ENCODE measurements around the gene TBC1D22A. TPM values are rescaled to one million over a fixed set of nuclear protein-coding genes. Genes with fewer than 3 reads are reported as not detected.
"Not testable (repeated sequence)": the region's sequence is repeated elsewhere in the genome, so short reads cannot be mapped to it uniquely, and the experiment has no call there.

Gene TBC1D22A
- total RNA-seq, 4 donors from 2014 or later = 31.2 to 111 (median 41.8) TPM

DNA sequence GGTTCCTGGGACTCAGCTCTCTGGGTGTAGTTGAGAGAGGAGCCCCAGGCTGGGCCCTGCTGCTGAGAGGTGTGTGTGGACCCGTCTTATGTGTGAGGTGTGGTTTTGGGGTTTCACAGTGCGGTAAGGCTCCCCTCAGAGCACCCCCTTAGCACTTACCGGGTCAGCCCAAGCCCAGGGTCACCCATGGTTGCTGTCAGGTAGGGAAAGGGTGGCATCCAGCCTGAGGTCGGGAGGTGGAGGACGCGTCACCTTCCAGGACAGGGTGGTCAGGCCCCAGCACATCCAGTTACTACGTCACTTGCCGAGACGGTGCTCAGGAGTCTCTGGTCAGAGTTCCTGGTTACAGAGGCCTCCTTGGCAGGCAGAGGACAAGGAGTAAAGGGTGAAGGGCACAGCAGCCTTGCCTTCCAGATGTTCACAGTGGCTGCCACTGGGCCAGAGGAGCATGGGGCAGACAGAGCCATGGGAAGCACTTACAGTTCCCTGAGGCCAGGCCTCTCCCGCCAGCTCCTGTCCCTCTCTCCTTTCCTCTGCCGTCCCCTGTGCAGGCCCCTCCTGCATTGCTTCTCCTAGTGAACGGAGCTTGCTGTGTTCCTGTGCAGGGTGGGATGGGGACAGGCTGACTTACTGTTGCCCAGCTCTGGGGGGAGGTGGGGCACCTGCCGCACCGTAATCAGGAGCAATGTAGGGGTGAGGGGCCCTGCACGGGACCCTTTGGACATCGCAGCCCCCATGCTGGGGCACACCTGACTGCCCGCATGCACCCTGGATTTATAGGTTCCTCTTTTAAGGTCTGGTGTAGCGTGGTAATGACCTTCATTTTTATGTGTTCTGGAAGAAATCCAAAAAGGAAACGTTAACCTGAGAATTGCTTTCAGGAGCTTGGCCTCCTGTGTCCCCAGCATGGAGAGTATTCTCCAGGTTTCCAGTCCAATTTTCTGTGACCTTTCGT, 285.9 kb downstream of the TBC1D22A start:
- Histone ChIP-seq H3K4me3 (no peak overlapping the region), H3K27me3 (no peaks in the 10 kb centered on the region), H3K27ac (no peak overlapping the region), H3K4me1 (peaks cover 6 to 30% (median 17%) of the 10 kb centered on the region in 4 donors), H3K36me3 (no peaks in the 10 kb centered on the region), H3K9me3 (no peaks in the 10 kb centered on the region)
- in situ Hi-C loops (cut with MboI; ENCODE audit: low pct_ligation_motif_present in 1 of 4, low pct_unique_long_range_greater_than_20kb in 1 of 4, low sequenced_read_pairs in 3 of 4) (no loop called here), intact Hi-C loops (cut with DNase I; ENCODE audit: low total_unique reads) (no loop called here)
- no peak for DNase-seq
- TF ChIP-seq POLR2AphosphoS5 (IDR thresholded peaks at IDR 0.05) (no peak), POLR2A (IDR thresholded peaks at IDR 0.05) (no peak), EP300 (IDR thresholded peaks at IDR 0.05; ENCODE audit: low read depth) (no peak)
- TF ChIP-seq, protein P1, sequence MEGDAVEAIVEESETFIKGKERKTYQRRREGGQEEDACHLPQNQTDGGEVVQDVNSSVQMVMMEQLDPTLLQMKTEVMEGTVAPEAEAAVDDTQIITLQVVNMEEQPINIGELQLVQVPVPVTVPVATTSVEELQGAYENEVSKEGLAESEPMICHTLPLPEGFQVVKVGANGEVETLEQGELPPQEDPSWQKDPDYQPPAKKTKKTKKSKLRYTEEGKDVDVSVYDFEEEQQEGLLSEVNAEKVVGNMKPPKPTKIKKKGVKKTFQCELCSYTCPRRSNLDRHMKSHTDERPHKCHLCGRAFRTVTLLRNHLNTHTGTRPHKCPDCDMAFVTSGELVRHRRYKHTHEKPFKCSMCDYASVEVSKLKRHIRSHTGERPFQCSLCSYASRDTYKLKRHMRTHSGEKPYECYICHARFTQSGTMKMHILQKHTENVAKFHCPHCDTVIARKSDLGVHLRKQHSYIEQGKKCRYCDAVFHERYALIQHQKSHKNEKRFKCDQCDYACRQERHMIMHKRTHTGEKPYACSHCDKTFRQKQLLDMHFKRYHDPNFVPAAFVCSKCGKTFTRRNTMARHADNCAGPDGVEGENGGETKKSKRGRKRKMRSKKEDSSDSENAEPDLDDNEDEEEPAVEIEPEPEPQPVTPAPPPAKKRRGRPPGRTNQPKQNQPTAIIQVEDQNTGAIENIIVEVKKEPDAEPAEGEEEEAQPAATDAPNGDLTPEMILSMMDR (IDR thresholded peaks at IDR 0.05) = no peak
- WGBS, 2 donors (ENCODE audit: low coverage in 1 of 2) = 60 to 70% methylated on average over 1 to 20 of the region's 20 CpGs

- in situ Hi-C loops (cut with MboI; ENCODE audit: low pct_ligation_motif_present in 1 of 4, low pct_unique_long_range_greater_than_20kb in 1 of 4, low sequenced_read_pairs in 3 of 4) = no loop called here
- Histone ChIP-seq H3K27me3 (no peaks in the 10 kb centered on the region), H3K36me3 (no peaks in the 10 kb centered on the region), H3K4me1 (peaks cover 0 to 23% (median 12%) of the 10 kb centered on the region in 4 donors), H3K27ac (no peak overlapping the region), H3K4me3 (no peak overlapping the region), H3K9me3 (no peaks in the 10 kb centered on the region)
- TF ChIP-seq POLR2A (IDR thresholded peaks at IDR 0.05) (no peak), POLR2AphosphoS5 (IDR thresholded peaks at IDR 0.05) (no peak), EP300 (IDR thresholded peaks at IDR 0.05; ENCODE audit: low read depth) (no peak)
- TF ChIP-seq, protein P1 (IDR thresholded peaks at IDR 0.05) = no peak
- DNase-seq = no peak
- intact Hi-C loops (cut with DNase I; ENCODE audit: low total_unique reads) = no loop called here
- 79% methylated on average over 17 of the region's 17 CpGs; no CpG with 5 or more reads in 1 of the 2 donors for WGBS, 2 donors (ENCODE audit: low coverage in 1 of 2)
These were observed 286.7 kb downstream of the TBC1D22A start for GRCh38 chr22:47049078-47049624.

GRCh38 chr22:47049736-47050400, 287.4 kb downstream of the TBC1D22A start:
- H3K4me1 ChIP-seq = peaks cover 0 to 16% (median 9%) of the 10 kb centered on the region in 4 donors
- H3K36me3 ChIP-seq; in situ Hi-C loops (cut with MboI; ENCODE audit: low pct_ligation_motif_present in 1 of 4, low pct_unique_long_range_greater_than_20kb in 1 of 4, low sequenced_read_pairs in 3 of 4); intact Hi-C loops (cut with DNase I; ENCODE audit: low total_unique reads); DNase-seq; H3K4me3 ChIP-seq; H3K27me3 ChIP-seq; H3K27ac ChIP-seq; H3K9me3 ChIP-seq: not testable (repeated sequence)
- 91 to 94% methylated on average over 12 to 17 of the region's 17 CpGs for WGBS, 2 donors (ENCODE audit: low coverage in 1 of 2)

- no peaks in the 10 kb centered on the region for H3K36me3 ChIP-seq
- no peak for DNase-seq
- intact Hi-C loops (cut with DNase I; ENCODE audit: low total_unique reads) = no loop called here
- no peaks in the 10 kb centered on the region for H3K27me3 ChIP-seq
- whole genome bisulfite sequencing, 2 donors (ENCODE audit: low coverage in 1 of 2) = 85 to 100% methylated on average over 1 to 19 of the region's 20 CpGs
- in situ Hi-C loops (cut with MboI; ENCODE audit: low pct_ligation_motif_present in 1 of 4, low pct_unique_long_range_greater_than_20kb in 1 of 4, low sequenced_read_pairs in 3 of 4) = no loop called here
- peaks cover 0 to 15% (median 9%) of the 10 kb centered on the region in 4 donors for H3K4me1 ChIP-seq
- H3K9me3 ChIP-seq = no peaks in the 10 kb centered on the region
- TF ChIP-seq EP300 (IDR thresholded peaks at IDR 0.05; ENCODE audit: low read depth) (no peak), POLR2AphosphoS5 (IDR thresholded peaks at IDR 0.05) (no peak), POLR2A (IDR thresholded peaks at IDR 0.05) (no peak)
- TF ChIP-seq, protein P1 (IDR thresholded peaks at IDR 0.05) = no peak
- no peak overlapping the region for H3K4me3 ChIP-seq
- no peak overlapping the region for H3K27ac ChIP-seq
These were observed 288.1 kb downstream of the TBC1D22A start for GRCh38 chr22:47050401-47051051.

Data from transverse colon (tissue), 4 donors.